Measurements from ENCODE around the gene RGS16.

The RGS16 gene

DNA sequence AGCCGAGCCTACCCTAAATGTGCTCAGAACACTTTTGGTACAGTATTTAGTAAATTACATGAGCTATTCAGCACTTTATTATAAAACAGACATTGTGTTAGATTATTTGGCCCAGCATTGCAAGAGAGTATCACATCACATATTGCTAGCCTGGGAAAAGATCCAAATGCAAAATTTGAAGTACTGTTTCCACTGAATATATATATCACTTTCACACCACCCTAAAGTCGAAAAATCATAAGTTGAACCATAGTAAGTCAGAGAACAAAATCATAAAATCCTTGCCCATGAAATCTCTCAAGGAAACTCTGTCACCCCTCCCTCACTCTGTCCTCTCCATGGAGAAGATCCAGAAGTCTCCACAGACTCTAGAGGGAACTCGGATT is 47.1 kb upstream of the RGS16 start:
- Histone ChIP-seq H3K27ac (replicated peaks) (no peak overlapping the region), H3K4me3 (replicated peaks; ENCODE audit: insufficient read depth, low read length) (no peak overlapping the region), H3K27me3 (ENCODE audit: insufficient read depth, poor library complexity, severe bottlenecking) (no peaks in the 10 kb centered on the region)
- DNase-seq (ENCODE audit: low read depth in 1 of 2, low spot score in 1 of 2), result no peak
- TF ChIP-seq, protein P1, sequence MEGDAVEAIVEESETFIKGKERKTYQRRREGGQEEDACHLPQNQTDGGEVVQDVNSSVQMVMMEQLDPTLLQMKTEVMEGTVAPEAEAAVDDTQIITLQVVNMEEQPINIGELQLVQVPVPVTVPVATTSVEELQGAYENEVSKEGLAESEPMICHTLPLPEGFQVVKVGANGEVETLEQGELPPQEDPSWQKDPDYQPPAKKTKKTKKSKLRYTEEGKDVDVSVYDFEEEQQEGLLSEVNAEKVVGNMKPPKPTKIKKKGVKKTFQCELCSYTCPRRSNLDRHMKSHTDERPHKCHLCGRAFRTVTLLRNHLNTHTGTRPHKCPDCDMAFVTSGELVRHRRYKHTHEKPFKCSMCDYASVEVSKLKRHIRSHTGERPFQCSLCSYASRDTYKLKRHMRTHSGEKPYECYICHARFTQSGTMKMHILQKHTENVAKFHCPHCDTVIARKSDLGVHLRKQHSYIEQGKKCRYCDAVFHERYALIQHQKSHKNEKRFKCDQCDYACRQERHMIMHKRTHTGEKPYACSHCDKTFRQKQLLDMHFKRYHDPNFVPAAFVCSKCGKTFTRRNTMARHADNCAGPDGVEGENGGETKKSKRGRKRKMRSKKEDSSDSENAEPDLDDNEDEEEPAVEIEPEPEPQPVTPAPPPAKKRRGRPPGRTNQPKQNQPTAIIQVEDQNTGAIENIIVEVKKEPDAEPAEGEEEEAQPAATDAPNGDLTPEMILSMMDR (IDR thresholded peaks at IDR 0.05; ENCODE audit: insufficient read depth, low read length), result no peak
- TF ChIP-seq, protein P2, sequence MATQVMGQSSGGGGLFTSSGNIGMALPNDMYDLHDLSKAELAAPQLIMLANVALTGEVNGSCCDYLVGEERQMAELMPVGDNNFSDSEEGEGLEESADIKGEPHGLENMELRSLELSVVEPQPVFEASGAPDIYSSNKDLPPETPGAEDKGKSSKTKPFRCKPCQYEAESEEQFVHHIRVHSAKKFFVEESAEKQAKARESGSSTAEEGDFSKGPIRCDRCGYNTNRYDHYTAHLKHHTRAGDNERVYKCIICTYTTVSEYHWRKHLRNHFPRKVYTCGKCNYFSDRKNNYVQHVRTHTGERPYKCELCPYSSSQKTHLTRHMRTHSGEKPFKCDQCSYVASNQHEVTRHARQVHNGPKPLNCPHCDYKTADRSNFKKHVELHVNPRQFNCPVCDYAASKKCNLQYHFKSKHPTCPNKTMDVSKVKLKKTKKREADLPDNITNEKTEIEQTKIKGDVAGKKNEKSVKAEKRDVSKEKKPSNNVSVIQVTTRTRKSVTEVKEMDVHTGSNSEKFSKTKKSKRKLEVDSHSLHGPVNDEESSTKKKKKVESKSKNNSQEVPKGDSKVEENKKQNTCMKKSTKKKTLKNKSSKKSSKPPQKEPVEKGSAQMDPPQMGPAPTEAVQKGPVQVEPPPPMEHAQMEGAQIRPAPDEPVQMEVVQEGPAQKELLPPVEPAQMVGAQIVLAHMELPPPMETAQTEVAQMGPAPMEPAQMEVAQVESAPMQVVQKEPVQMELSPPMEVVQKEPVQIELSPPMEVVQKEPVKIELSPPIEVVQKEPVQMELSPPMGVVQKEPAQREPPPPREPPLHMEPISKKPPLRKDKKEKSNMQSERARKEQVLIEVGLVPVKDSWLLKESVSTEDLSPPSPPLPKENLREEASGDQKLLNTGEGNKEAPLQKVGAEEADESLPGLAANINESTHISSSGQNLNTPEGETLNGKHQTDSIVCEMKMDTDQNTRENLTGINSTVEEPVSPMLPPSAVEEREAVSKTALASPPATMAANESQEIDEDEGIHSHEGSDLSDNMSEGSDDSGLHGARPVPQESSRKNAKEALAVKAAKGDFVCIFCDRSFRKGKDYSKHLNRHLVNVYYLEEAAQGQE (IDR thresholded peaks at IDR 0.05; ENCODE audit: insufficient replicate concordance, low read depth), result no peak
- TF ChIP-seq POLR2AphosphoS5 (IDR thresholded peaks at IDR 0.05; ENCODE audit: low read depth), result no peak
- no peak for TF ChIP-seq GABPA (IDR thresholded peaks at IDR 0.05; ENCODE audit: low read depth)
- TF ChIP-seq SPI1 (IDR thresholded peaks at IDR 0.05; ENCODE audit: borderline replicate concordance, low read depth), result no peak

DNA sequence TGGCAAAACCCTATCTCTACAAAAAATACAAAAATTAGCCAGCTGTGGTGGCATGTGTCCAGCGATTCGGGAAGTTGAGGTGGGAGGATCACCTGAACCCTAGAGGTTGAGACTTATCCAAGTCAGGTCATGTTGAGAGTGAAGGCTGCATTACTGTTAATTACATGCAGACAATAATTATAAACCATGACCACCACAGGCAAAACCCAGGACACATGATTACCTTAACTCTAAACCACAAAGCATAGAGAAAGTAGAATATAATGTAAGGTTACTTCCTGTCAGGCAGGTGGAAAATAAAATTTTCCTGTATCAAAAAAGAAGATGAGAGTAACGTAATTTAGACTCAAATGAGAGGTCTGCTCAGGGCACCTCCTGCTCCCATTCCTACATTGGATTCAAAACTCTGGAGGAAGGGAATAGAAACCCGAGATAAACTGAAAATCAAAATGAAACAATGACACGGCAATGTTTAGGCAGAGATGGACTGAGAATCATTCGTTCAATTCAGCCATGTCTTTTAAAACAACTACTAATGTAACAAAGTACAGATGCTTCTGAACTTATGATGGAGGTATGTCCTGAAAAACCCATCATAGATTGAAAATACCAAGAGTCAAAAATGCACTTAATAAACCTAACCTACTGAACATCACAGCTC is 46.6 kb upstream of the RGS16 start:
- H3K27ac ChIP-seq (replicated peaks), result no peak overlapping the region
- no peak overlapping the region for H3K4me3 ChIP-seq (replicated peaks; ENCODE audit: insufficient read depth, low read length)
- DNase-seq (ENCODE audit: low read depth in 1 of 2, low spot score in 1 of 2), result no peak
- H3K27me3 ChIP-seq (ENCODE audit: insufficient read depth, poor library complexity, severe bottlenecking), result no peaks in the 10 kb centered on the region
- TF ChIP-seq SPI1 (IDR thresholded peaks at IDR 0.05; ENCODE audit: borderline replicate concordance, low read depth) (no peak), GABPA (IDR thresholded peaks at IDR 0.05; ENCODE audit: low read depth) (no peak), POLR2AphosphoS5 (IDR thresholded peaks at IDR 0.05; ENCODE audit: low read depth) (no peak)
- TF ChIP-seq, protein P2 (IDR thresholded peaks at IDR 0.05; ENCODE audit: insufficient replicate concordance, low read depth), result no peak
- TF ChIP-seq, protein P1 (IDR thresholded peaks at IDR 0.05; ENCODE audit: insufficient read depth, low read length), result no peak

DNA sequence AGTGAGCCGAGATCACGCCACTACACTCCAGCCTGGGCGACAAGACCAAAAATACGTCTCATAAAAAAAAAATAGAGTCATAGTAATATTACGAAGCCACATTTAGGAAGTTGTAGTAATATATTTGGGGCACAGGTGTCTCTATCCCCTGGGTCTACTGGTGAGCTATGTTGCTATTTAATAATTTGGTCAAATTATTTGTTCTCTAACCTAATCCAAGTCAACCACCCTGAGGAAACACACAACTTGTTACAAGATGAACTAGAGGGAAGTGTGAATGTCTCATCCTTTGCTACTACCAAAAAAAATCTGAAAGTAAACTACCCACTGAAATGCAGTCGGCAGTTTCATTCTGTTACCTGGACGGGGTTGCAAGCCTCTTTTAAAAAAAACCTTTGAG is 44.9 kb upstream of the RGS16 start:
- Histone ChIP-seq H3K4me3 (replicated peaks; ENCODE audit: insufficient read depth, low read length) (no peak overlapping the region), H3K27me3 (ENCODE audit: insufficient read depth, poor library complexity, severe bottlenecking) (no peaks in the 10 kb centered on the region), H3K27ac (replicated peaks) (no peak overlapping the region)
- TF ChIP-seq GABPA (IDR thresholded peaks at IDR 0.05; ENCODE audit: low read depth) (no peak), SPI1 (IDR thresholded peaks at IDR 0.05; ENCODE audit: borderline replicate concordance, low read depth) (no peak), POLR2AphosphoS5 (IDR thresholded peaks at IDR 0.05; ENCODE audit: low read depth) (no peak)
- TF ChIP-seq, protein P1 (IDR thresholded peaks at IDR 0.05; ENCODE audit: insufficient read depth, low read length), result no peak
- TF ChIP-seq, protein P2 (IDR thresholded peaks at IDR 0.05; ENCODE audit: insufficient replicate concordance, low read depth), result no peak
- DNase-seq (ENCODE audit: low read depth in 1 of 2, low spot score in 1 of 2), result no peak
